Activated CD4-positive, alpha-beta T cell treated with anti-CD3 and anti-CD28 coated beads, Interleukin-2, amount 10 ng/mL, durations not matched to agents 7 days and 5 days (primary cell): Measurements from ENCODE around the gene HPCA. TPM values are rescaled to one million over a fixed set of nuclear protein-coding genes. Genes with fewer than 3 reads are reported as not detected.

Experiments used
- CTCF ChIA-PET: fragments of 350-600 bp; sonication (Branson Sonifier 250); formaldehyde crosslinking; loops from one replicate; lab custom pipeline; 2021; ENCODE audit warnings: antibody characterized with exemption; lab: Charles Lee
- POLR2A ChIA-PET: fragments of 350-600 bp; sonication (Branson Sonifier 250); formaldehyde crosslinking; loops from one replicate; lab custom pipeline; 2021; ENCODE audit warnings: antibody characterized with exemption; lab: Charles Lee
- DNase-seq: peaks from one replicate; pipeline ENCODE4 v3.0.0-alpha.2; 2020
- H3K27ac Mint-ChIP-seq: one replicate; pipeline ENCODE4 v1.8.0; 2021; ENCODE audit warnings: mild to moderate bottlenecking, moderate library complexity, mixed read lengths
- H3K27me3 Mint-ChIP-seq: one replicate; pipeline ENCODE4 v1.8.0; 2021; ENCODE audit warnings: mixed read lengths
- H3K36me3 Mint-ChIP-seq: one replicate; pipeline ENCODE4 v1.8.0; 2021; ENCODE audit warnings: low read depth, mixed read lengths
- H3K4me1 Mint-ChIP-seq: one replicate; pipeline ENCODE4 v1.8.0; 2021; ENCODE audit warnings: mixed read lengths
- H3K4me3 Mint-ChIP-seq: one replicate; pipeline ENCODE4 v1.8.0; 2021; ENCODE audit warnings: mild to moderate bottlenecking, moderate library complexity, mixed read lengths
- H3K9me3 Mint-ChIP-seq: one replicate; pipeline ENCODE4 v1.8.0; 2021; ENCODE audit warnings: mixed read lengths
- total RNA-seq, 2 experiments: library from RNA; stranded (reverse); gene quantifications; one replicate each; pipeline ENCODE4 v1.2.3, GENCODE V29; 2021

HPCA gene
- total RNA-seq, 2 experiments from 2014 or later = not detected

DNA sequence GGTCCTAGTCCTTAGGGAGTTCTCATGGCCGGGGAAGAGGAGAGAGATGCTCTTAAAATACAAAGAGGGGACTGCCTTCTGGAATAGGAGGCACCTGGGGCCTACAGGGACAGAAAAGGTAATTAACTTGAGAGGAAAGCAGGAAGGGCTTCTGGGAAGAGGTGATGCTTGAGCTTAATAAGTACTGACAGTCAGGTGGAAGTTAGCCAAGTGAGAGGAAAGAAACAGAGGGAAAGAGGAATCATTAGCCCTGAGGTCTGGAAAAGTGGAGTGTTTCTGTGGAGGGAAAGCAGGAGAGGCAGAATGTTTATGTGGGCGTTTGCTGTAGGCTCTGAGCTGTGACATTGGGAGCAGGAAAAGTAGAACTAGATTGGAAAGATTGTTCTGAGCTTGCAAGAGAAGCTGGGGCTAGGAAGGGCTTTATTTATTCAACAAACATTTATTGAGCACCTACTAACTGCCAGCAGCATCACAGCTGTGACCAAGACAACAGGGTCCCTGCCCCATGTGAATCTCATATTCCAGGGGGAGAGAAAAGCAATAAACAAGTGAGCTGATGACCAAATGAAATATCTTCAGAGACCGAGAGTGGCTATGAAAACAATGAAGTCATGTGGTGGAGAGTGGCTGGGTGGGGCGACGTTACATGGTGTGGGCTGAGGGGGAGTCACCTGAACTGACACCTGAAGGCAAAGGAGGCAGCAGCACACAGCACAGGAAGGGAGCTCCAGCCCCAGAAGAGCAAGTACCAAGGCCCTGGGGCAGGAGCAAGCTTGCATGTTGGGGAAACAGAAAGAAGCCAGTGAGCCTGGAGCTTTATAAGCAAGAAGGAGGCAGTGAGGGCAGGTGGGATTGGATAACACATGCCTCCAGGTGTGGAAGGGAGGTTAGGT is 11.2 kb upstream of the HPCA start:
- ChIA-PET CTCF (interaction anchor here (0.9 to 2.6 kb wide), 9 partner anchors 10 to 355 kb away, joined by 3 to 11 read pairs (median 3); partner anchors contain the start of gene HPCA), POLR2A (no interaction called here)
- H3K27me3 Mint-ChIP-seq = peaks cover 47% of the 10 kb centered on the region
- H3K9me3 Mint-ChIP-seq = no peaks in the 10 kb centered on the region
- H3K4me1 Mint-ChIP-seq = peaks cover 7% of the 10 kb centered on the region
- no peak overlapping the region for H3K27ac Mint-ChIP-seq
- no peak for DNase-seq
- no peak overlapping the region for H3K4me3 Mint-ChIP-seq
- no peaks in the 10 kb centered on the region for H3K36me3 Mint-ChIP-seq

DNA sequence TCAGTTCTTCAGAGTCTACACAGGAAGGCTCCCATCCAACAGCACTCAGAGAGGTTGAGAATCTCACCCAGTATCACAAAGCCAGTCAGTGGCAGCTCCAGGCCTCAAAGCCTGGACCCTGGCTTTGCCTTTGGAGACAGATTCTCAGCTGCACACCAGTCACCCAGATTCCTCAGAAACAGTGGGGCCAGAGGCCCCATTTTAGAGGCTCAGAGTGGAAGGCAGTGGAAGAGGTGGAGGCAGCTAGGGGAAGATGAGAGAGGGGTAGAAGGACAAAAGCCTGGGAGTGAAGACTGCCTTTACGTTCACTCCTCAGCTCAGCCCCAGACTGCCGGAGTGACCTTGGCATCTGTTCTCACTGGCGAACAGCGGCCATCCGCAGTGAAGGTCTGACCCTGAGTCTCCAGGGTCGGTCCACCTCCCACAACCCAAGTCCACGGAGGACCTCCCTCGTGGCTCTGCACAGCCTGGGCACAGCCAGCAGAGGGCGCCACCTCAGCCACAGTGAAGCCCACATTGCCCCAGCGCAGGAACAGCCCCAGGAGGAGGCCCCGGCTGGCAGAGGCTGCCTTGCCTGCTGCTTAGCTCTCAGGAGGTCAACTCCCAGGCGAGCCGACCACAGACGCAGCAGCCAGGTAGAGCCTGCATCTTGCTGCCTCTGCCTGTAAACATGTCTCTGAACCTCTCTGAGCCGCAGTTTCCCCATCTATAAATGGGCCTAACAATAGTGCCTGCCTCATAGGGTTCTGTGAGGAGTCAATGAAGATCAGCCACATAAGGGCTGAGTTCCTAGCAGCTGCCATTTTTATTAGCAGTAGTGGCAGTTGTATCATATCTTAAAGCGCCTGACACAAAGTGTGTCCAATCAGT is 9.7 kb upstream of the HPCA start:
- CTCF ChIA-PET = interaction anchor here (0.6 to 2.6 kb wide), 16 partner anchors 9 to 210 kb away, joined by 3 to 12 read pairs (median 4); partner anchors contain the start of genes AZIN2 and HPCA
- POLR2A ChIA-PET = no interaction called here
- no peak overlapping the region for H3K4me3 Mint-ChIP-seq
- peak; percentile 72 for DNase-seq
- no peak overlapping the region for H3K27ac Mint-ChIP-seq
- no peaks in the 10 kb centered on the region for H3K36me3 Mint-ChIP-seq
- H3K27me3 Mint-ChIP-seq = peaks cover 42% of the 10 kb centered on the region
- H3K4me1 Mint-ChIP-seq = no peaks in the 10 kb centered on the region
- H3K9me3 Mint-ChIP-seq = no peaks in the 10 kb centered on the region

DNA sequence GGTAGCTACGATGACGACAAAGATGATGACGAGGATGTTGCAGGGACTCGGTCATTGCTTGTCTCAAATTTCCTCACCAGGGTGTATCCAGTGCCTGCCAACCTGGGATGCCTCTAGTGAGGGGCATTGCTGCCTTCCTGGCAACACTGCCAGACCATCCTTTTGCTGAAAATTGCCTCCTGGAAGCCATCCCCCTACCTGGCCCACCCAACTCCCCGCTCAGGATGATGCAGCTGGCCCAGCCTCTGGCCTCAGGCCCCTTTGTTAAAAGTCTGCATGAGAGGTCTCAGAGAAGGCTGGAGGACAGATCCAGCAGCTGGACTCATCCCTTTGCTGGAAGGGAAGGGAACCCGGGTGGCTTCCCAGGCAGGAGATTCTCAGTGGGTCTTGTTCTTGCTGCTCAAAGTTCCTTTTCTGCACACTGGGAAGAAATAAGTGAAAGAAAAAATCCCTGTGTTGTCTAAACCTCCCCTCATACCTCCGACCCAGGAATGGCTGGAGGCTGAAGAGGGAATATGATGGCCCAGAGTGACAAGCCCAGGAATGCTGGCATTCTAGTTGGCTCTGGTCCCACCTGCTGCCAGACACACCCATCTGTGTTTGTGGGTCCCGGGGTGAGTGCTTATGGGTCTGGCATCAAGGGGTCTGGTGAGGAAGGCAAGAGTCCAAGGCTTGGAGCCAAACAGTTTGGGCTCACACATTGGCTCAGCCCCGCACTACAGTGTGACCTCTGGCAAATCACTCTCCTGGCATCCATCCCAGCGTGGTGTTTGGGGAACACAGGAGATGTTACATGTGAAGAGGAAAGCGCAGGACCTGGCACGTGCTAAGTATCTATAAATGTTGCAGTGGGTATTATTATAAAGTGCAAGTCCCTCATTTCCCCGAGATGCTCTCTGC is 8.8 kb upstream of the HPCA start:
- Mint-ChIP-seq H3K4me3 (no peak overlapping the region), H3K9me3 (no peaks in the 10 kb centered on the region), H3K27me3 (peaks cover 35% of the 10 kb centered on the region), H3K27ac (no peak overlapping the region), H3K4me1 (no peaks in the 10 kb centered on the region), H3K36me3 (no peaks in the 10 kb centered on the region)
- no peak for DNase-seq
- POLR2A ChIA-PET = no interaction called here
- CTCF ChIA-PET = interaction anchor here (0.6 to 2.6 kb wide), 11 partner anchors 8 to 209 kb away, joined by 3 to 12 read pairs (median 4); partner anchors contain the start of genes AZIN2 and HPCA

DNA sequence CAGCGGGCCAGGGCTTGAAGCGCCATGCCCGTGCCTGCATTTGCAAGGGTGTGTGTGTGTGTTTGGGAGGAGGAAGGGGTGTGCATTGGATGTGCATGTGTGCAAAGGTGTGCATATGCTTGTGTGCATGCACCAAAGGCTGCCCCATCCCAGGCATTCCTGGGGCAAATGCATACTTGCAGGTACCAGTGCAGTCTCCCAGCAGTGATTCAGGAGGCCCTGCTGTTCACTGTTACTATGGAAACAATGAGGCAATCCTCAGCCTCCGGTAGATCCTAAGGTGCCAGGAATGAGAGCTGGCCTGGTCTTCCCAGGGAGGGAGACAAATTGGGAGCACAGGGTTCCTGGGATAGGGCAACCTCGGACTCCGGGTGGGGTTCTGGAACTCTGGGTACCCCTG is 8.1 kb upstream of the HPCA start:
- ChIA-PET POLR2A (no interaction called here), CTCF (interaction anchor here (1.2 to 1.8 kb wide), 2 partner anchors 166 to 208 kb away, joined by 5 read pairs; no protein-coding TSS in a partner anchor)
- Mint-ChIP-seq H3K36me3 (no peaks in the 10 kb centered on the region), H3K9me3 (no peaks in the 10 kb centered on the region), H3K27me3 (peaks cover 31% of the 10 kb centered on the region), H3K4me1 (no peaks in the 10 kb centered on the region), H3K27ac (no peak overlapping the region), H3K4me3 (no peak overlapping the region)
- DNase-seq = no peak

DNA sequence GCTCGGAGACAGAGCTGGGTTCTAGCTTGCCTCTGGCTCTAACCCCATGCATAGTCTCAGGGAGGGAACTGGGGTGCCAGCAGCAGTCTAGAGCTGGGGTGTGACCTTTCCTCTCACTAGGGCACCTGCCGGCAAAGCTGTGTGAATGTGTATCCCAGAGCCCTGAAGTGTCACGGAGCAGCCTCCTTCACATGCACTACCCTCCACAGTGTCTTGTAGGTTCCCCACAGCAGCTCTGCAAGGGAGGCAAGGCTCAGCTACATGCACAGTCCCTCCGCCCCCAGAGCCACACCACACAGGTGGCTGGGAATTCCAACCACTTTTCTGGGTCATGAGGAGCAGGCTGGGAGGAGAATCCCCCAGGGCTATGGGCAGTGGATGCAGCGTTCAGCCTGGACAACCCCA is 7.7 kb upstream of the HPCA start:
- no peaks in the 10 kb centered on the region for H3K36me3 Mint-ChIP-seq
- peaks cover 32% of the 10 kb centered on the region for H3K27me3 Mint-ChIP-seq
- POLR2A ChIA-PET = no interaction called here

DNA sequence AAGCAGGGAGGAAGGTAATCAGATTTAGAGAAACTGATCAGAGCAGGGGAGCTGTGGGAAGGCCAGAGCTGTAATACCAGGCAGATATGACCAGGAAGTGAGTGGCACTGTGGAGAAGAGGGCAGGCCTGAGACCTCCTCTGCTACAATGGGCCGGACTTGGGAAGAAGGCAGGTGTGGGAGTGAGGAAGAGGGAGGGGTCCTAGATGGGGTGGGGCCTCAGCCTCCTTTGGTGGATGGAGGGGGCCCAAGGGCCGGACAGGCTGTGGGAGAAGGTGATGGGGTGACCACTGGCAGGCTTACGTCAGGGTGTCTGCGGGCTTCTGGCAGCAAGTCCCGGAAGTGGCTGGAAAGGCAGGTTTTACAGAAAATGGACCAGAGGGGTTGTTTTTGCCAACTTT is 5.0 kb upstream of the HPCA start:
- H3K27ac Mint-ChIP-seq = no peak overlapping the region
- peaks cover 3% of the 10 kb centered on the region for H3K4me1 Mint-ChIP-seq
- ChIA-PET POLR2A (no interaction called here), CTCF (interaction anchor here (2.1 kb wide), 1 partner anchor 11 kb away, joined by 7 read pairs; no protein-coding TSS in a partner anchor)
- no peak for DNase-seq
- H3K27me3 Mint-ChIP-seq = peaks cover 29% of the 10 kb centered on the region
- H3K4me3 Mint-ChIP-seq = no peak overlapping the region
- no peaks in the 10 kb centered on the region for H3K9me3 Mint-ChIP-seq
- H3K36me3 Mint-ChIP-seq = no peaks in the 10 kb centered on the region

More for the DNA sequence above, 7.7 kb upstream of the HPCA start:
- CTCF ChIA-PET = interaction anchor here (0.6 to 1.8 kb wide), 3 partner anchors 167 to 1080 kb away, joined by 4 to 5 read pairs (median 5); no protein-coding TSS in a partner anchor
- no peak for DNase-seq
- H3K4me3 Mint-ChIP-seq = no peak overlapping the region
- no peak overlapping the region for H3K27ac Mint-ChIP-seq
- no peaks in the 10 kb centered on the region for H3K9me3 Mint-ChIP-seq
- H3K4me1 Mint-ChIP-seq = no peaks in the 10 kb centered on the region

DNA sequence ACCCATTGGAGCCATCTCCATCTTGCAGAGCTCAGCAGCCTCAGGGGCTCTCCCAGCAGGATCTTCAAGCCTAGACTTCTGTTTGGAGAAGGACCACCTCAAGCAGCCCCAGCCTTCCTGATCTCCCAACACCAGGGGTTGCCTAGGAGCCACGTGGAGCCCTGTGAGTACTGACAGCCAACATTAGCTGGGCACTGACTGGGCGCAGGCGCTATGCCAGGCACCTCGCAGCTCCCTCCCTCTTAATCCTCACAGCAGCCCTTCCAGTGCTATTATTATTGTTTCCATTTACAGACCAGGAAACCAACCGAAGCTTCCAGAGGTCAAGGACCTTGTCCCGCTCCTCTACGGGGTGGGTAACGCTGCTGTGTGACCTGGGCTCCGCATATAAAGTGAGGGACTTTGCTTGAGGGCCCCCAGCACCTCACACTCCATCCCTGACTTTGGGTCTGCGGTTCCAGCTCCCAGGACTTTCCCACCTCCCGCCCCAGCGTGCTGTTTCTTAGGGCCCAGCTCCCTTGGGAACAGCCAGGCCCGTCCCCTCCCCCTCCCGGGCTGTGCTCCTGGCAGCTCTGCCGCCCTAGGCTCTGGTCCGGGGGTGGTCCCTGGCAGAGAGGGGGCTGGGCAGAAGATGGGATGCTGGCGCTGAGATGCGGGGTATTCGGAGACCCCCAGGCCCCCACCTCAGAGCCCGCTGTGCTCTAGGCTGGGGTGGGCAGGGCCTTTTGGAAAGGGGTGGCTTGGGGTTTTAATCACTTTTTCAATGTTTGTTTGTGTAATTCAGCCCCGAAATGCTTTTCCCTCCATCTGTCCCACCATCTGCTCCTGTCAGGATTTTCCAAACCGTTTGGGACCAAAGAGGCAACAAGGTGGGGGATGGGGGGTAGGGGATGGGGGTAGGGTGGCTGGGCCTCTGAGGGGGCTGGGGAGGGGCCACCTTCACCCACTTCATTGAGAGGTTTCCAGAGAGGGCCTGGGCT is 4.1 kb upstream of the HPCA start:
- H3K27me3 Mint-ChIP-seq = peaks cover 36% of the 10 kb centered on the region
- no peak overlapping the region for H3K27ac Mint-ChIP-seq
- no peaks in the 10 kb centered on the region for H3K36me3 Mint-ChIP-seq
- DNase-seq = no peak
- no peaks in the 10 kb centered on the region for H3K9me3 Mint-ChIP-seq
- ChIA-PET CTCF (interaction anchor here (0.6 to 2.1 kb wide), 2 partner anchors 10 to 21 kb away, joined by 4 to 7 read pairs; no protein-coding TSS in a partner anchor), POLR2A (no interaction called here)
- H3K4me3 Mint-ChIP-seq = no peak overlapping the region
- H3K4me1 Mint-ChIP-seq = peaks cover 3% of the 10 kb centered on the region

DNA sequence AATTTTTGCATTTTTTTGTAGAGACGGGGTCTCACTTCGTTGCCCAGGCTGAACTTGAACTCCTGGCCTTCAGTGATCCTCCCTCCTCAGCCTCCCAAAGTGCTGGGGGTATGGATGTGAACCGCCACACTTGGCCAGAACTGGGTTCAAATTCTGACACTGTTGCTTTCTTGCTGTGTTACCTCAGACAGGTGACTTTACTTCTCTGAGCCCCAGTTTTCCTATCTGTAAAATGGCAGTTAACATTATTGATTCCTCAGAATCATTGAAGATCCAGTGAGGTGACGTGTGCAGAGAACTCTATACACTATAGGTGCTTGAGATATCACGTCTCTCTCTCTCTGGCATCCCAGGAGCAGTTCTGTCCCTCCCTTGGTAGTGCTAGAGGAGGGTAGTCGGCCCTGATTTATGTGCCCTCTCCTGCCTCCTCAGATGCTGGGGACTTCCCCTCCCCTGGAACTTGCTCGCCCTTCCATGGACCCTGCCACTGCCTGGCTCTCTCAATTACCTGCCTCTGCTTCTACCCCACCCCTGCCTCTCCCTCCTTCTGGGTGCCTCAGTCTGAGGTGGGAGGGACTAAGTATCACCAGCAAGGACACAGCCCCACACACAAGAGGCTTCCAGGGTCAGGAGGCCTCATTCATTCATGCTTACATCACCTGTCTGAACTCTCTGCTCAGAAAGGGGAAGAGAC is 2.8 kb upstream of the HPCA start:
- ChIA-PET CTCF (interaction anchor here (2.1 kb wide), 1 partner anchor 9 kb away, joined by 7 read pairs; no protein-coding TSS in a partner anchor), POLR2A (no interaction called here)
- DNase-seq = no peak
- Mint-ChIP-seq H3K27me3 (peaks cover 40% of the 10 kb centered on the region), H3K36me3 (no peaks in the 10 kb centered on the region), H3K27ac (no peak overlapping the region), H3K4me1 (peaks cover 3% of the 10 kb centered on the region), H3K4me3 (no peak overlapping the region), H3K9me3 (no peaks in the 10 kb centered on the region)

DNA sequence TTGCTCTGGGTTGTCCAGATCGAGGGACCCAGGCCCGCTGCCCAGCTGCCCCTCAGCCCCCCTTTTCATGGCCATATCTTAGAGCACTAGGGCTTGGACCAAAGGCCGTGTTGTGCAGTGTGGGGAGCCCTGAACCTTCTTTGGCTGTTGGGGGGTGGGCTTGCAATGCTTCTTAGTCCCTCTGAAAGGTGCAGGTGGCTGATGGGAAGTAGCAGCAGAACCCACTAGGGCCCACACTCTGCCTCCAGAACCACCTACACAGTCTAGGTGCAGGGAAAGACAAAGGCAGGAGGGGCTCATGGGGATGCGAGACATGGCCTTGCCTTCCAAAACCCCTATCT is 2.3 kb upstream of the HPCA start:
- POLR2A ChIA-PET = no interaction called here
- Mint-ChIP-seq H3K9me3 (no peaks in the 10 kb centered on the region), H3K27me3 (peaks cover 42% of the 10 kb centered on the region), H3K36me3 (no peaks in the 10 kb centered on the region), H3K4me1 (peaks cover 3% of the 10 kb centered on the region), H3K4me3 (no peak overlapping the region), H3K27ac (no peak overlapping the region)
- CTCF ChIA-PET = interaction anchor here (0.8 to 4.5 kb wide), 2 partner anchors 9 to 15 kb away, joined by 3 to 11 read pairs; no protein-coding TSS in a partner anchor
- no peak for DNase-seq

DNA sequence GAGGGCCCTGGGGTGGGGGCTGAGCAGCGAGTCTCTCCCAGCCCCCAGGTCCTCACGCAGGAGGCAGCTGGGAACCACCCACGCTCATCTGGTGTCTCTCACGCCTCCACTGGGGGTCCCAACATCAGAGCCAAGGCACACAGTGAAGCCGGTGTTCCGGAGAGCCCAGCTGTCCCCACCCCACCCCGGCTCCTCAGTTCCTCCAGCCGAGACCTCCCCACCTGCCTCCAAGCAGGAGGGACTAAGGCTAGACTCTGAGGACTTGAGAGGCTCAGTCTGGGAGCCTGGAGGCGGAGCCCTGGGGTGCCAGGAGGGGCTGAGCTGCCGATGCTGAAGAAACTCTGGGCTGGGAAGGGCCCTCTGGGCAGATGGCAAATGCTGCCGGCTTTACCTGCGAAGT is 1.6 kb upstream of the HPCA start:
- no peak for DNase-seq
- Mint-ChIP-seq H3K4me1 (peaks cover 3% of the 10 kb centered on the region), H3K27ac (no peak overlapping the region), H3K27me3 (peaks cover 48% of the 10 kb centered on the region), H3K36me3 (no peaks in the 10 kb centered on the region), H3K9me3 (no peaks in the 10 kb centered on the region), H3K4me3 (no peak overlapping the region)
- ChIA-PET CTCF (interaction anchor here (0.8 to 4.5 kb wide), 4 partner anchors 8 to 14 kb away, joined by 3 to 11 read pairs (median 3); no protein-coding TSS in a partner anchor), POLR2A (no interaction called here)
